ENCODE data around the gene SUCLG1. TPM values are rescaled to one million over a fixed set of nuclear protein-coding genes. Genes with fewer than 3 reads are reported as not detected.

The SUCLG1 gene
- 24.6 and 27.9 TPM in 2 replicates for total RNA-seq

- FAIRE-seq = no peak
- Histone ChIP-seq H3K27me3 (ENCODE audit: control insufficient read depth, insufficient read depth, low read length) (no peaks in the 10 kb centered on the region), H3K4me3 (ENCODE audit: low read depth, low read length) (peak within 1 kb of the TSS; percentile 89), H3K36me3 (ENCODE audit: control insufficient read depth, insufficient read depth, low read length) (no peaks in the 10 kb centered on the region)
- peak; percentile 69 for DNase-seq (ENCODE audit: low read depth)
- TF ChIP-seq, protein P1, sequence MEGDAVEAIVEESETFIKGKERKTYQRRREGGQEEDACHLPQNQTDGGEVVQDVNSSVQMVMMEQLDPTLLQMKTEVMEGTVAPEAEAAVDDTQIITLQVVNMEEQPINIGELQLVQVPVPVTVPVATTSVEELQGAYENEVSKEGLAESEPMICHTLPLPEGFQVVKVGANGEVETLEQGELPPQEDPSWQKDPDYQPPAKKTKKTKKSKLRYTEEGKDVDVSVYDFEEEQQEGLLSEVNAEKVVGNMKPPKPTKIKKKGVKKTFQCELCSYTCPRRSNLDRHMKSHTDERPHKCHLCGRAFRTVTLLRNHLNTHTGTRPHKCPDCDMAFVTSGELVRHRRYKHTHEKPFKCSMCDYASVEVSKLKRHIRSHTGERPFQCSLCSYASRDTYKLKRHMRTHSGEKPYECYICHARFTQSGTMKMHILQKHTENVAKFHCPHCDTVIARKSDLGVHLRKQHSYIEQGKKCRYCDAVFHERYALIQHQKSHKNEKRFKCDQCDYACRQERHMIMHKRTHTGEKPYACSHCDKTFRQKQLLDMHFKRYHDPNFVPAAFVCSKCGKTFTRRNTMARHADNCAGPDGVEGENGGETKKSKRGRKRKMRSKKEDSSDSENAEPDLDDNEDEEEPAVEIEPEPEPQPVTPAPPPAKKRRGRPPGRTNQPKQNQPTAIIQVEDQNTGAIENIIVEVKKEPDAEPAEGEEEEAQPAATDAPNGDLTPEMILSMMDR (IDR thresholded peaks at IDR 0.05; ENCODE audit: insufficient read depth, low read length, severe bottlenecking) = no peak
These were observed at the start of gene SUCLG1 for GRCh38 chr2:84459018-84459943. SUCLG1 (minus strand) TSS chr2:84459280; CDS start chr2:84459269, 11 bp downstream.

DNA sequence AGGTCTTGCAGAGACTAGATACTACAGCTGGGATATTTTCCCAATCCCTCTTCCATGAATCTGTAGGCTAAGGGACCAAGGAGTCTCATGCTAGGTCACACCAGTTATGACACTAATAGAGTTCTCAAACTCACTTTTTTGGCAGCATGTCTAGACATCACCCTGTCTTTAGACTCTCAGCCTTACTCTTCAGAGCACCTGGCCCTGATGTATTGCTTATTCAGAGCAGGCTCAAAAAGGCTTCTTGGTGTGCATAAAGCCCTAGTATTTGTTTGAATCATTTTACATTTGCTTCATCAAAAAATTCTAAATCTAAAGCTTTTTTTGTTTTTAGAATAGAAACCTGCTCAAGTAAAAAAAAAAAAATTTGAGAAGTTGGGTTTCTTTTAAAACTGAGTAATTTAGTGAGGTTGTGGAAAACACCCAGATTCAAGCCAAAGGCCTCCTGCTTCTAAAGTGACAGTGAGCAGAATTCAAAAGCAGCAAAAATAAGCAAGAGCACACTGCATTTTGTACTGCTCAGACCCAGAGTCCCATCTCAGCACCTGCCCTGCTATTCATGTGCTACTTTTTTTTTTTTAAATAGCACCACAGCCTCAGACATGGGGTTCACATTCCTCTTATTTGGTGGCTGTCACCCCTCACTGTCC, 39.2 kb upstream of the SUCLG1 start:
- Histone ChIP-seq H3K27me3 (ENCODE audit: control insufficient read depth, insufficient read depth, low read length) (no peaks in the 10 kb centered on the region), H3K36me3 (ENCODE audit: control insufficient read depth, insufficient read depth, low read length) (no peaks in the 10 kb centered on the region), H3K4me3 (ENCODE audit: low read depth, low read length) (no peak overlapping the region)
- FAIRE-seq = no peak
- TF ChIP-seq, protein P1 (IDR thresholded peaks at IDR 0.05; ENCODE audit: insufficient read depth, low read length, severe bottlenecking) = no peak
- no peak for DNase-seq (ENCODE audit: low read depth)

- DNase-seq (ENCODE audit: low read depth) (no peak), FAIRE-seq (no peak)
- TF ChIP-seq, protein P1 (IDR thresholded peaks at IDR 0.05; ENCODE audit: insufficient read depth, low read length, severe bottlenecking) = no peak
- H3K4me3 ChIP-seq (ENCODE audit: low read depth, low read length) = no peak overlapping the region
- H3K27me3 ChIP-seq (ENCODE audit: control insufficient read depth, insufficient read depth, low read length) = no peaks in the 10 kb centered on the region
- no peaks in the 10 kb centered on the region for H3K36me3 ChIP-seq (ENCODE audit: control insufficient read depth, insufficient read depth, low read length)
These were observed 38.2 kb upstream of the SUCLG1 start for GRCh38 chr2:84497285-84497684.

- no peak for FAIRE-seq
- TF ChIP-seq, protein P1 (IDR thresholded peaks at IDR 0.05; ENCODE audit: insufficient read depth, low read length, severe bottlenecking) = no peak
- Histone ChIP-seq H3K36me3 (ENCODE audit: control insufficient read depth, insufficient read depth, low read length) (no peaks in the 10 kb centered on the region), H3K27me3 (ENCODE audit: control insufficient read depth, insufficient read depth, low read length) (no peaks in the 10 kb centered on the region), H3K4me3 (ENCODE audit: low read depth, low read length) (no peak overlapping the region)
- peak; percentile 62 for DNase-seq (ENCODE audit: low read depth)
These were observed 37.3 kb upstream of the SUCLG1 start for GRCh38 chr2:84496386-84496785.

- Histone ChIP-seq H3K36me3 (ENCODE audit: control insufficient read depth, insufficient read depth, low read length) (no peaks in the 10 kb centered on the region), H3K4me3 (ENCODE audit: low read depth, low read length) (no peak overlapping the region), H3K27me3 (ENCODE audit: control insufficient read depth, insufficient read depth, low read length) (no peaks in the 10 kb centered on the region)
- peak; percentile 70 for DNase-seq (ENCODE audit: low read depth)
- TF ChIP-seq, protein P1 (IDR thresholded peaks at IDR 0.05; ENCODE audit: insufficient read depth, low read length, severe bottlenecking) = peak; percentile 41
- no peak for FAIRE-seq
These were observed 36.6 kb upstream of the SUCLG1 start for GRCh38 chr2:84495539-84496146.

All from bronchial epithelial cell (primary cell).